Stimulated activated CD4-positive, alpha-beta T cell treated with anti-CD3 and anti-CD28 coated beads, Interleukin-12 subunit alpha, Interleukin-12 subunit beta, amount 100 ng/mL, for 4 hours (primary cell): ENCODE results near the gene SMIM36.
"Not testable (repeated sequence)": the region's sequence is repeated elsewhere in the genome, so short reads cannot be mapped to it uniquely, and the experiment has no call there.

Experiments used
- DNase-seq: peaks from one replicate; pipeline ENCODE4 v3.0.0-alpha.2; 2020

SMIM36 gene

GRCh38 chr17:55510986-55511721 is at the start of gene SMIM36:
Gene SMIM36 (minus strand): TSS chr17:55511452.
- DNase-seq = no peak

GRCh38 chr17:55555772-55556171 is 44.5 kb upstream of the SMIM36 start:
- DNase-seq = no peak

- DNase-seq = no peak
Measured at GRCh38 chr17:55549140-55549539, 37.9 kb upstream of the SMIM36 start.

GRCh38 chr17:55546991-55547664 is 35.9 kb upstream of the SMIM36 start:
- no peak for DNase-seq

- DNase-seq = no peak
Measured at GRCh38 chr17:55546481-55546880, 35.2 kb upstream of the SMIM36 start.

- DNase-seq = no peak
Measured at GRCh38 chr17:55545806-55546205, 34.6 kb upstream of the SMIM36 start.

- DNase-seq = no peak
Measured at GRCh38 chr17:55543709-55544108, 32.5 kb upstream of the SMIM36 start.

GRCh38 chr17:55540414-55541091 is 29.3 kb upstream of the SMIM36 start:
- DNase-seq = no peak

- no peak for DNase-seq
Measured at GRCh38 chr17:55536205-55536604, 25.0 kb upstream of the SMIM36 start.

GRCh38 chr17:55533608-55534007 is 22.4 kb upstream of the SMIM36 start:
- no peak for DNase-seq

GRCh38 chr17:55532670-55533069 is 21.4 kb upstream of the SMIM36 start:
- no peak for DNase-seq

GRCh38 chr17:55531053-55531728 is 19.9 kb upstream of the SMIM36 start:
- DNase-seq = no peak

- DNase-seq = no peak
Measured at GRCh38 chr17:55530064-55530463, 18.8 kb upstream of the SMIM36 start.

GRCh38 chr17:55527540-55528118 is 16.4 kb upstream of the SMIM36 start:
- DNase-seq = no peak

GRCh38 chr17:55524440-55525220 is 13.4 kb upstream of the SMIM36 start:
- no peak for DNase-seq

- DNase-seq = not testable (repeated sequence)
Measured at GRCh38 chr17:55523032-55523431, 11.8 kb upstream of the SMIM36 start.

- DNase-seq = no peak
Measured at GRCh38 chr17:55521186-55521585, 9.9 kb upstream of the SMIM36 start.

- no peak for DNase-seq
Measured at GRCh38 chr17:55520402-55520801, 9.2 kb upstream of the SMIM36 start.

- no peak for DNase-seq
Measured at GRCh38 chr17:55518510-55518909, 7.3 kb upstream of the SMIM36 start.

- peak; percentile 63 for DNase-seq
Measured at GRCh38 chr17:55513885-55514590, 2.8 kb upstream of the SMIM36 start.

- DNase-seq = not testable (repeated sequence)
Measured at GRCh38 chr17:55507669-55508068, 3.6 kb downstream of the SMIM36 start.
